GM21367 (cell line): Measurements from ENCODE around the gene RNF103.
A peak's percentile ranks its signal among the peaks of the same experiment; 100 is the strongest.
"Not testable (repeated sequence)": the region's sequence is repeated elsewhere in the genome, so short reads cannot be mapped to it uniquely, and the experiment has no call there.

Source experiments
- ATAC-seq: cut with Tn5 transposase; IDR thresholded peaks from one replicate; pipeline ENCODE4 v1.9.1; 2021; ENCODE audit not compliant: unreplicated experiment

Gene RNF103, protein sequence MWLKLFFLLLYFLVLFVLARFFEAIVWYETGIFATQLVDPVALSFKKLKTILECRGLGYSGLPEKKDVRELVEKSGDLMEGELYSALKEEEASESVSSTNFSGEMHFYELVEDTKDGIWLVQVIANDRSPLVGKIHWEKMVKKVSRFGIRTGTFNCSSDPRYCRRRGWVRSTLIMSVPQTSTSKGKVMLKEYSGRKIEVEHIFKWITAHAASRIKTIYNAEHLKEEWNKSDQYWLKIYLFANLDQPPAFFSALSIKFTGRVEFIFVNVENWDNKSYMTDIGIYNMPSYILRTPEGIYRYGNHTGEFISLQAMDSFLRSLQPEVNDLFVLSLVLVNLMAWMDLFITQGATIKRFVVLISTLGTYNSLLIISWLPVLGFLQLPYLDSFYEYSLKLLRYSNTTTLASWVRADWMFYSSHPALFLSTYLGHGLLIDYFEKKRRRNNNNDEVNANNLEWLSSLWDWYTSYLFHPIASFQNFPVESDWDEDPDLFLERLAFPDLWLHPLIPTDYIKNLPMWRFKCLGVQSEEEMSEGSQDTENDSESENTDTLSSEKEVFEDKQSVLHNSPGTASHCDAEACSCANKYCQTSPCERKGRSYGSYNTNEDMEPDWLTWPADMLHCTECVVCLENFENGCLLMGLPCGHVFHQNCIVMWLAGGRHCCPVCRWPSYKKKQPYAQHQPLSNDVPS

GRCh38 chr2:86623494-86624266 is at the start of gene RNF103:
Gene RNF103, minus strand, starts transcription at chr2:86623865. Its CDS starts 979 bp downstream, at chr2:86622886.
- peak; percentile 76 for ATAC-seq

DNA sequence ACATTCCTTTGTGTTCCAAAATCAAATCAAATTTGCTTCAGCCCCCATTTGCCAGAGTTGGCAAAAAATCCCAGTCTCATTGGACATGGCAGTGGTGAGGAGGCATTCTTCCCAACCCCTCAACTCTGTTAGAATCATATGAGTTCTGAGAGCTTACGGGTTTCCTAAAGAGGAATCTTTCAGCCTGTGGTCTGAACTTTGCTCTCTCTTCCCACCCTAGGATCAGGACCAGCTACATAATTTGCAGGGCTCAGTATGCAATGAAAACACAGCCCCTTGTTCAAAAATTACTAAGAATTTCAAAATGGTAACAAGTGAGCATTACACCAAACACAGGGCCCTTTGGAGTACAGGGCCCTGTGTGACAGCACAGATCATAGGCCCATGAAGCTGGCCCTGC is 49.3 kb upstream of the RNF103 start:
- no peak for ATAC-seq

DNA sequence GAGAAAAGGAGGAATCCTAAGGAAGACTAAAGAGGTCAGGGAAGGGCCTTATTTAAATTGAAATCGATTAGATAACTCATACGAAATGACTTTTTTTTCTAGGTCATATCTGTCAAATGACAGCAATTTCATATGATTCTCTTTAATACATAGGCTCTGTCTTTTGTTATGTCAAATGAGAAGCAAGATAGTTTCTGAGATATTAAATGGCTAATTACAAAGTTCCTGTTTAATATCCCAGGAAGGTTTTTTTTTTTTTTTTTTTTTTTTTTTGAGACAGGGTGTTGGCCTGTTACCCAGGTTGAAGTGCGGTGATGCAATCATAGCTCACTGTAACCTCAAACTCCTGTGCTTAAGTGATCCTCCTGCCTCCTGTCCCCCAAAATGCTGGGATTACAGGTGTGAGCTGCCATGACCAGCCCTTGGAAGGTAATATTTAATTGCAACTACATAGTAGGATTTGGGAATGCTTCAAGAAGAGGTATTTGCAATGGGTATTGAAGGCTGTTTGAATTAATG is 48.4 kb upstream of the RNF103 start:
- ATAC-seq: no peak

- no peak for ATAC-seq
Measured at GRCh38 chr2:86671337-86671981, 47.8 kb upstream of the RNF103 start.

DNA sequence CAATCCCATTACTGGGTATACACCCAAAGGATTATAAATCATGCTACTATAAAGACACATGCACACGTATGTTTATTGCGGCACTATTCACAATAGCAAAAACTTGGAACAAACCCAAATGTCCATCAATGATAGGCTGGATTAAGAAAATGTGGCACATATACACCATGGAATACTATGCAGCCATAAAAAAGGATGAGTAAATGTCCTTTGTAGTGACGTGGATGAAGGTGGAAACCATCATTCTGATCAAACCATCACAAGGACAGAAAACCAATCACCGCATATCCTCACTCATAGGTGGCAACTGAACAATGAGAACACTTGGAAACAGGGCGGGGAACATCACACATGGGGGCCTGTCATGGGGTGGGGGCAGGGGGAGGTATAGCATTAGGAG is 45.7 kb upstream of the RNF103 start:
- ATAC-seq: not testable (repeated sequence)

DNA sequence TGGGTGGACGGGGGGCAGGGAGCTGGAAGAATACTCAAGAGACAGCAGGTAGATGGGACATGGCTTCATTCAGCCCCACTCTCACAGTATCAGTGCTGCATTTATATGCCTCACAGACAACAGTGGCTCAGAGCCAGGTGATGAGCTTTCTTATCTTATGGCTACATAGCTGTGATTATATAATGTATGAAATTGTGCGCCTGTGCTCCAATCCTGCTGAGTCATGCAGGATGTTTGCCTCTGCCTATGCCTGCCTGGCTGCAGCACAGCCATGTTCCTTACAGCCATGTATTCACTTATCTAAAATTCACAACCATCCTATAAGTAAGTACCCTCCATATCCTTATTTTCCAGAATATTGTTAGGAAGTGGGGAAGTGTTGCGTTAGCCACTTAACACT is 37.7 kb upstream of the RNF103 start:
- ATAC-seq: no peak

GRCh38 chr2:86650188-86650587 is 26.5 kb upstream of the RNF103 start:
- no peak for ATAC-seq

- no peak for ATAC-seq
Measured at GRCh38 chr2:86649119-86649947, 25.7 kb upstream of the RNF103 start.

- ATAC-seq: no peak
Measured at GRCh38 chr2:86648681-86649080, 25.0 kb upstream of the RNF103 start.

DNA sequence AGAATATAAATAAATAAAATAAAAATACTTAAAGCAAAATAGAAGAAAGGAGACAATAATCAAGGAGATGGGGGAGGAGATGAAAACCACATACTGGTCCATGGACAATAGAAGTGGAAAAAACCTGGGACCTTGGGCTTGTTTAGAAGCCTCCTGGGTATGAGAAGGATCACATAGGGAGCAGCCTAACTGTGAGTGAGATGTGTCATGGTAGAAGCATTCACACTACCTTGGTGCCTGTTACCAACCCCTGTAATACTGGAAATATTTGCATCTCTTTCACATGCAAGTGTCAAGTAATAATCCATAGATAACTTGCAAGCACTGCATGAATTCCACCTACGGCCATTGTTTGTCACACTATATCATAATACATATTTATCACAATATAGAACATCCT is 23.2 kb upstream of the RNF103 start:
- ATAC-seq: no peak

DNA sequence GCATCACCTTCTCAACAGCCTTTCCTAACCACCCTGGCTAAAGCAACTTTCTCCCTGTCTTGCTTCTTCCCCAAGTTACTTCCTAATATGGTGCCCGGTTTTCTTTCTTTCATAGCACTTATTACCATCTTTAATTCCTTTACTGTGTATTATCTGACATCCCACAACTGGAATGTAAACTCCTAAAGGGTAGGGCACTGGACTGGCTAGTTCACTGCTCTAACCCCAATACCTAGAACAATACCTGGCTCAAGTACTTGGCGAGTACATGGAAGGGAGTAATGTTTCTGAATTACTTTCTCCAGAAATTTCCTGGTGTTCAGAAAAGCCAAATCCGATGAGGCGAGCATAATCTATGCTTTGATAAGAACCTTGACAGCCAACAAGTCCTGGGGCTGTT is 22.7 kb upstream of the RNF103 start:
- no peak for ATAC-seq

GRCh38 chr2:86645752-86646151 is 22.1 kb upstream of the RNF103 start:
- no peak for ATAC-seq

GRCh38 chr2:86638712-86639111 is 15.0 kb upstream of the RNF103 start:
- no peak for ATAC-seq

DNA sequence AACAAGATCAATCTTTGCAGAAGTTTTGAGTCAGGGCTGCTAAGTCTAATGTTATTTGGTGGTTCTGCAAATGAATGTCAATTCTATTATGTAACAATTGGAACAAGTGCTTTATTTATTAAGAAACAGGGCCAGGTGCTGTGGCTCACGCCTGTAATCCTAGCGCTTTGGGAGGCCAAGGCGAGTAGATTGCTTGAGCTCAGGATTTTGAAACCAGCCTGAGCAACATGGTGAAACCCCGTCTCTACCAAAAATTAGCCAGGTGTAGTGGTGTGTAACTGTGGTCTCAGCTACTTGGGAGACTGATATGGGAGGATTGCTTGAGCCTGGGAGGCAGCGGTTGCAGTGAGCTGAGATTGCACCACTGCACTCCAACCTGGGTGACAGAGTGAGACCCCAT is 13.2 kb upstream of the RNF103 start:
- ATAC-seq: no peak

DNA sequence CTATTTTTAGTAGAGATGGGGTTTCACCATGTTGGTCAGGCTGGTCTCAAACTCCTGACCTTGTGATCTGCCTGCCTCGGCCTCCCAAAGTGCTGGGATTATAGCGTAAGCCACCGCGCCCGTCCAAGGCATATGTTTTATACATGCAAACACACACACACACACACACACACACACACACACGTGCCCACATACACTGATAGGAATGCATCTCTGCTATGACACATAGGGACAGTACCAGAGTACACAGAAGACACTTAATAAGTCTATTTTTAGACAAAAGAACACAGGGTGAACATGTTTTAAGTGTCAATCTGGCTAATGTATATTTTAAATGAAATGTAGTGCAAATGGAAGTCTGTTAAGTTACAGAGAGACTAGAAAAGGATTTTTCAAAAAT is 10.7 kb upstream of the RNF103 start:
- no peak for ATAC-seq

DNA sequence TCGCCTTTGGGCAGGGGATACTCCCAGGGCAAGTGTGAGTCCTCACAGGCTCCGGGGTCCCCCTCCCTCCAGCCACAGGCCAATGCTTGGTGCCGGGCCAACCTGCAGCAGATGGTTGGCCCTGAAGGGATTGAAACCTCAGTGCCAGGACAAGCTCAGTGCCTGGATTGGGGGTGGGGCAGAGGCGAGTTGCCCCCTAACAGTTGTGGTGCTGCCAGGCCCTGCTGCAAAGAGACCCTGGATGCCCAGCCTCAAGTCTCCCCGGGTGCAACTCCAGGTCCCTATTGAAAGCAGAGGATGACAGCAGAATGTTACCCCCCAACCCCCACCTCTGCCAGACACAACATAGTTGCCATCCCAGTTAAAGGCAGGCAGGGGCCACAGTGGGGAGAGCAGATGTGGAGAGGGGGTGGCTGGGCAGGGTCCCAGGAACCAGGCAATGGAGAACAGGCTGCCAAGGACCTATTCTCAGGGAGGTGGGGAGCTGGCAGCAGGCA is 9.5 kb upstream of the RNF103 start:
- ATAC-seq: no peak

- no peak for ATAC-seq
Measured at GRCh38 chr2:86632672-86633071, 9.0 kb upstream of the RNF103 start.

DNA sequence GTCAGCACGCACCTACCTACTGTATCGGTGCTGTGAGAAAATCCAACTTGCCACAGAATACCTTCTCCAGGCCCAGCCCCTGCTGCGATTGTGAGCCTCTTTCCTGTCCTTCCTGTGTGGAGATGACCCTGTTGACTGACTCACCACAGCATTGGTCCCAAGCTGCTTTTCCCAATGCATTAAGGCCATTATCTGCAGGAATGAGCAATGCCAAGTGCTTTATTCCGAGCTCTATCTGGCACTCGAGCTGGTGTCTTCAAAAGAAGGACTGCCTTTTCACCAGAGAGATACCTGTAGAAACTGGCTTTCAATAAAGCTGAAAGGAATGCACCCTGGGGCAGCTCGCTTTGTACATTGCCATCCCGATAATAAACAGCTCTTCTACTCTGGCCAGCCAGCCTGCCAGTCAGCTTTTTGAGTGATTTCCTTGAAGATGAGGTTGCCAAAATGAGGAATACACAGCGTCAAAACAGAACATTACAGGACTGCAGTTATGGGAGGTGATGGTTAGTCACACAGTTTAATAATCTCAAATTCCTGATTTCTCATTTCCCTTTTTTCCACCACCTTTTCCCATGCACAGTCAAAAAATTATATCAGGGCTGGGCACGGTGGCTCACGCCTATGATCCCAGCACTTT is 8.3 kb upstream of the RNF103 start:
- ATAC-seq: no peak

DNA sequence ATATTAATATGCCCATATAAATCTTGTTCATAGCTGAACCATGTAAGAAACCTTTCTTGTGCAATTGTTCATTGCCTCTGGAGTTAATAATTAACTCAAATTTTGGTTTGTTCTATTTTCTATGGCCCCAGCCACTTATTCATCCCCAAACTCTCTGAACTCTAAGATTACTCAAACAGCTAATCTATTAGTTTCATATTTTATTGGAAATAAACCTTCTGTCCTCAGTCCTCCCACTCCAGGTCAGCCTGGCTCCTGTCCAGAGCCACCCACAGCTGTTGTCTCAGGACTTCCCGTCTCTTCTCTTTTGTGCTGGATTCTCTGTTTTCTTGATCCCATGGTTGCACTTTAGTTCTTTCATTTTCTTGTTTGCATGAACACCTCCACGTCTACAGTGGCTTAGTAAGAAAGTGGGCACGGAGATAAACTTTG is 4.4 kb upstream of the RNF103 start:
- no peak for ATAC-seq
